HG02610 (cell line): ENCODE measurements around the gene FHOD3.

Source experiments
- ATAC-seq: cut with Tn5 transposase; IDR thresholded peaks from one replicate; pipeline ENCODE4 v1.9.1; 2021; ENCODE audit warnings: mild to moderate bottlenecking, moderate library complexity; ENCODE audit not compliant: unreplicated experiment

Gene FHOD3

GRCh38 chr18:36297417-36298125 lies at the start of gene FHOD3:
Gene FHOD3, plus strand, starts transcription at chr18:36297713. Its CDS starts 123 bp downstream, at chr18:36297836.
- ATAC-seq, result no peak

DNA sequence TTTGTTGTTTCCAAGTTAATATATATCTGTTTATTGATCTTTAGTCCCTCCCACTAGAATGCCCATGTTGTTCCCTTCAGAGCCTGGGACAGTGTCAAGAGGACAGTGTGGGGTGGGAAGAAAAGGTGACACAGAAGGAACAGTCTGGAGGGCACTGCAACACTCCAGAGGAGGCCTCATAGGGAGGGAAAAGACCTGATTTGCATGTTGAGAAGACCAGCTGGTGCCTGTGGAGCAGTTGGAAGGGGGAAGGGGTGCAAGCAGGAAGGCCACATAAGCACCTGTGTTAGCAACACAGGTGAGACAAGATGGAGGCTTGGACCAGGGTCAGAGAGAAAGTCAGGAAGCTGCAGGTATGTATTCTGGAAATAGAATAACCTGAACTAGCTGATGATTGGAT lies 48.1 kb upstream of the FHOD3 start:
- no peak for ATAC-seq

DNA sequence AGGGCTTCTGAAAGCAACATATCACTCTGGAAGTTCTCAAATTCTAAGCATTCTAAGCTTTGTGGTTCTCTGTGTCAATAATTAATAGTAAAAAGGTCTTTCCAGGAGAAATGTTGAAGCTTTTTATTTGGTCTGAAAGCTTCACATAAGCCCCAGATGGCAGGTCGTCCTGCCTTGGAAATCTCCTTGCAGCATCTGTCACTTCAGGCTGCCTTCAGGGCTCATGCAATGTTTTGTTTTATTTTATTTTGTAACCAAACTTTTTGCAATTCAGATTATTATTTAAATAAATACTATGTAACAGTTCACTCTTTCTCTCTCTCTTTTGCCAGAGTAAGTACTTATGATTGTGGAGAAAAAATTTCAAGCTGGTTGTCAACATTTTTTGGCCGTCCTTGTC lies 46.7 kb upstream of the FHOD3 start:
- ATAC-seq, result no peak

- ATAC-seq, result no peak
These were observed 42.3 kb upstream of the FHOD3 start for GRCh38 chr18:36255072-36255698.

DNA sequence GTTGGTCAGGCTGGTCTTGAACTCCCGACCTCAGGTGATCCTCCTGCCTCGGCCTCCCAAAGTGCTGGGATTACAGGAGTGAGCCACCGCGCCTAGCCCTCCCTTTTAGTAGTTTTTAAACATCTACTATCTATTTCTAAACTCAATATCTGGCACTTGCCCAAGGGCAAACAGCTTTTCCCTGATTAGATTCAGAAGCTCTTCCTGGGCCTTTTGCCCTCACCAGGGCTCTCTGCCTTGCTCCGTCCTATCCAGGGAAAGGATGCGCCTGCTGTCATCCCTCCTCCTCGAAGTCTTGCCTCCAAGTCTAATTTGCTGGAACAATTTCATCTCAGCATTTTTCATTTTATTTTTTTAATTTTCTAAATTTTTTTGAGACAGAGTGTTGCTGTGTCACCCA lies 41.4 kb upstream of the FHOD3 start:
- no peak for ATAC-seq

GRCh38 chr18:36262971-36263370 lies 34.5 kb upstream of the FHOD3 start:
- ATAC-seq, result no peak

GRCh38 chr18:36264283-36264682 lies 33.2 kb upstream of the FHOD3 start:
- ATAC-seq, result no peak

GRCh38 chr18:36265015-36265414 lies 32.5 kb upstream of the FHOD3 start:
- no peak for ATAC-seq

- no peak for ATAC-seq
These were observed 28.4 kb upstream of the FHOD3 start for GRCh38 chr18:36269157-36269556.

GRCh38 chr18:36271153-36271552 lies 26.4 kb upstream of the FHOD3 start:
- no peak for ATAC-seq

GRCh38 chr18:36273347-36273746 lies 24.2 kb upstream of the FHOD3 start:
- ATAC-seq, result no peak

GRCh38 chr18:36274083-36274715 lies 23.3 kb upstream of the FHOD3 start:
- no peak for ATAC-seq

- no peak for ATAC-seq
These were observed 22.0 kb upstream of the FHOD3 start for GRCh38 chr18:36275561-36275960.

- no peak for ATAC-seq
These were observed 18.5 kb upstream of the FHOD3 start for GRCh38 chr18:36279001-36279400.

- no peak for ATAC-seq
These were observed 15.6 kb upstream of the FHOD3 start for GRCh38 chr18:36281936-36282335.

DNA sequence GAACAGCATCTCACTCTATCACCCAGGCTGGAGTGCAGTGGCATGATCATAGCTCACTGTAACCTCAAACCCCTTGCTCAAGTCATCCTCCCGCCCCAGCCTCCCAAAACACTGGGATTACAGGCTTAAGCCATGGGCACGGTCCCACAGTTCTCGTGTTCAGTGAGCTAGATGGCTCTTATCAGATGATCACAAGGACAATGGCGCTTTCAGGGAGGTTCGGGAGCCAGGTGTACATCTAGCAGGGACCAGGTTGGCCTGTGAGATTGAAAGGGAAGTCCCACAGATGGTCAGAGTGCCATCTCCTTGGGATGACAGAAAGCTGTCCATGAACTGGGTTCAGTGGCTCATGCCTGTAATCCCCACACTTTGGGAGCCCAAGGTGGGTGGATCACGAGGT lies 14.1 kb upstream of the FHOD3 start:
- ATAC-seq, result no peak

DNA sequence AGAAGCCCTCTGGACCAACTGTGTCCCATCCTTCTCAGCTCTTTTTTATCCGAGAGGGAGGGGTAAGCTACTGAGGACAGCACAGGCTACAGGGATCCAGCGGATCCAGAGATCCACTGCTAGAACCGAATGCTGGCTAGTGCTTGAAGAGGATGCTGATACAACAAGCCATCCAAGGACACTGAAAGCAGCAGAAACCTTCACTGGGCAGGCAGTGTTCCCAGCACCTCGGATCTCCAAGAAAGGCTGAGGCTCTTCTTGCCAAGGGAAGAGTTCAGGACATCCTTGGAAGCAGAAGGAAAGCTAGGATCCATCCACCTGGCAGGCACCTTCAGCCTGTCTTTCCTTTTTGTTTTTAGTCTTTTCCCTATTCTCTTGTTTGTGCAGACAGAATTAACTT lies 13.2 kb upstream of the FHOD3 start:
- ATAC-seq, result no peak

DNA sequence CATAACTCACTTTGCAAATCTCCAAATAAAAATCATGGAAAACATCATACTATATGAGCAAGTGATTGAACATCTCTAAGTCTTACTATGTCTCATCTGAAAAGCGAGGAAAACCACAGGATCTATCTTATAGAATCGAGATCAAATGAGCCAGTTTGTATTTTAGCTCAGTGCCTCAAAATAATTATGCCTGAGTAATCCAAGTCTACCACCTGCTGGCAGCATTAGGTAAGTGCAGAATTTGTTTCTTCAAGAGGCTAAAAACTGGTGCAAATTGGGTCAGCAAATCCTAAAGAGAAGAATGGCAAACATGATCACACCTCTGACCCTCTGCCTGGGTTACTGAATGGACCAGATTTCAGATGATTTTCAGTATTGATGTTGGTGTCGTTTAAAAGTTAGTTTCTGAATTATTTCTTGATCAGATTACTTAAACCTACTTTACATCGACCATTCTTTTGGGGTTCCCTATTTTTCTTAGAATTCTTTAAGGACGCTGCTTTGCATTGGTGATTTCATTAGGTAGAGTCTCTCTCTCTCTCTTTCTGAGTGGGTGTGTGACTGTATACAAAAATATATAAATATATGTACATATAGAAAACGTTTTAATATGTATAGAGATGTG lies 12.7 kb upstream of the FHOD3 start:
- no peak for ATAC-seq

DNA sequence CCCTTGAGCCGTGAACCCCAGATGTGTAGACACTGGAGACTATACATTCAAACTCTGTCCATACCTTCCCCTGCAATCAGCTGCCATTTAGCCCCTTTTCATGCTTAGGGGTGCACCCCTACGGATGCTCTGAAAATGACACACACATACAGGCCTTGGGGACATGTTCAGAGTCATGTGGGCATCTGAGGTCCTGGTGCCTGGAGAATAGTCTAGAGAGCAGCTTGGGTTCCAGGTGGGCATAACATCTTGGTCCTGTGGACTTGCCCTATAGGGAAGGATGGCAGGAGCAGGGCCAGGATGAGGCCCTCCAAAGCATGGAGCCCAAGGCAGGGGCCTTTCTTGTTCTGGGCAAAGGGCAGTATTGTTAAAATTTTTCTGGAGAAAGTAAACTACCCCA lies 9.9 kb upstream of the FHOD3 start:
- no peak for ATAC-seq

GRCh38 chr18:36288689-36289088 lies 8.8 kb upstream of the FHOD3 start:
- ATAC-seq, result no peak

DNA sequence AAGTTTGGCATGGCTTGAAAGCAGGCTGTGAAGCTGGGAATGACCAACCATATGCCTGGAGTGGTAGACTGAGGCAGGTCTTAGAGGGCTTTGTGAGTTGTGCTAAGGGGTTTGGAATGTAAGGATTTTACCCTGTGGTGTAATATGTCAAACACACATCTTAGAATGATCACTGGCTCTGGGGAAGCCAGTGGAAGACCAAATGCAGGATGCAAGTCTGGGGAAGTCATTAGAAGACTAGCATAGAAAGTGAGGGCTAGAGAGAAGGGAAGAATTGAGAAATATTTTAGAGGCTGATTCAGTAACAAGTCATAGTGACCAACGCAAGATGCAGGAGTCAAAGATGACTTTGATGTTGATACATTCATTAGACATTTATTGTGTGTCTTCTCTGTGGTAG lies 3.5 kb upstream of the FHOD3 start:
- no peak for ATAC-seq

- no peak for ATAC-seq
These were observed 2.3 kb upstream of the FHOD3 start for GRCh38 chr18:36295214-36295613.
